Right renal pelvis (tissue), 4 donors: ENCODE results near the gene RAB3IL1. TPM values are rescaled to one million over a fixed set of nuclear protein-coding genes. Genes with fewer than 3 reads are reported as not detected.
"Not testable (repeated sequence)": the region's sequence is repeated elsewhere in the genome, so short reads cannot be mapped to it uniquely, and the experiment has no call there.

ENCODE experiments used
- DNase-seq, 4 donors: peaks; one replicate each; pipeline ENCODE4 v3.0.0-alpha.2; 2013; ENCODE audit warnings: low read depth in 4 of 4, low spot score in 3 of 4, missing footprints in 1 of 4
- polyA plus RNA-seq, 4 donors: library from polyadenylated mRNA; unstranded; fragments of 120-200 nt; gene quantifications; one replicate each; pipeline ENCODE4 v1.2.1, GENCODE V29; 2013; ENCODE audit not compliant: insufficient read length in 4 of 4

RAB3IL1 gene
- 10 to 100 TPM; 19.7 to 29.7 (median 21.9) TPM for polyA plus RNA-seq

GRCh38 chr11:61917334-61918109, at the start of gene RAB3IL1:
Gene RAB3IL1, minus strand, starts transcription at chr11:61917566. Its CDS starts 199 bp downstream, at chr11:61917367.
- DNase-seq: peak in 1 of 4 donors; percentile 49

- no peak for DNase-seq
These were observed 49.4 kb upstream of the RAB3IL1 start for GRCh38 chr11:61966734-61967115.

- DNase-seq: not testable (repeated sequence)
These were observed 47.4 kb upstream of the RAB3IL1 start for GRCh38 chr11:61964666-61965271.

- no peak for DNase-seq
These were observed 46.8 kb upstream of the RAB3IL1 start for GRCh38 chr11:61964058-61964665.

- DNase-seq: no peak
These were observed 46.1 kb upstream of the RAB3IL1 start for GRCh38 chr11:61963282-61964057.

- no peak for DNase-seq
These were observed 45.6 kb upstream of the RAB3IL1 start for GRCh38 chr11:61963016-61963281.

GRCh38 chr11:61962213-61963015, 45.0 kb upstream of the RAB3IL1 start:
- no peak for DNase-seq

GRCh38 chr11:61961570-61962212, 44.3 kb upstream of the RAB3IL1 start:
- no peak for DNase-seq

GRCh38 chr11:61960532-61960931, 43.2 kb upstream of the RAB3IL1 start:
- no peak for DNase-seq

GRCh38 chr11:61959678-61960077, 42.3 kb upstream of the RAB3IL1 start:
- DNase-seq: no peak

- DNase-seq: no peak
These were observed 41.7 kb upstream of the RAB3IL1 start for GRCh38 chr11:61959114-61959513.

- DNase-seq: no peak
These were observed 41.2 kb upstream of the RAB3IL1 start for GRCh38 chr11:61958590-61958989.

GRCh38 chr11:61957021-61957770, 39.8 kb upstream of the RAB3IL1 start:
- DNase-seq: no peak

- DNase-seq: no peak
These were observed 39.0 kb upstream of the RAB3IL1 start for GRCh38 chr11:61956191-61957020.

- no peak for DNase-seq
These were observed 38.2 kb upstream of the RAB3IL1 start for GRCh38 chr11:61955422-61956135.

GRCh38 chr11:61954851-61955421, 37.6 kb upstream of the RAB3IL1 start:
- DNase-seq: no peak

GRCh38 chr11:61954106-61954850, 36.9 kb upstream of the RAB3IL1 start:
- no peak for DNase-seq
